GM12801 (cell line): ENCODE data around the gene DSTYK.

ENCODE experiments used
- TF ChIP-seq, protein P1 (sequence below): IDR thresholded peaks from one replicate; pipeline ENCODE4 v1.5.1; 2011; ENCODE audit warnings: control low read depth; ENCODE audit not compliant: insufficient read length; ENCODE audit errors: extremely low read depth

Gene DSTYK

DNA sequence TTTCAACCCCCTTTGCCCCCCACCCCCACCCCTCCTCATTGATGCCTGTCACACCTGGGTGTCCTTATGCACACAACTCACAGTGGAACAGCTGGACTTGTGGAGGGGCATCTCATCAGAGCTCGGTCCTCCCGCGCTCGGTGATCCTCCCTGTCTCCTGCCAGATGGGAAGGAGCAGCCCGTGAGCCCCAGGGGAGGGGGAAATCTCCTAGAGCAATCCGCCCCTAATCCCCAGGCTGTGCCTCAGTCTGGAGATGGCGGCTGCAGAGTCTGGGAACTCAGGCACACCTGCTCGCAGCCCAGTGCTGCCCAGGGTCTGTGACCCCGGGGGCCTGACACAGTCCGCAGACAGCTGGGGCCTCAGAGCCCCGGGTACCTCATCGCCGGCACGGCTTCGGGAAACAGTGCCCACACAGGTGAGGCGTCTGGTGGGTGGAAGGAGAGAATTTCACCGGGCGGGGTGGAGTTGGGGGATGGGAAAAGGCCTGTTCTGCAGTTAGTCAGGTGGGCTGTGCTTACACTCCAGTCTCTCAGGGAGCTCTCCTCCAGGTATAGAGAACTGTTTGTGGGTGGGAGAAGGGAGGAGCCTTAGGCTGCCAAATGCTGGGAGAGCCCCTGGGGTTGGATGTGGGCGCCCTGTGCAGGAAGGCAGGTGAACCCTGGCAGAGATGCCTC is 45.6 kb upstream of the DSTYK start:
- TF ChIP-seq, protein P1, sequence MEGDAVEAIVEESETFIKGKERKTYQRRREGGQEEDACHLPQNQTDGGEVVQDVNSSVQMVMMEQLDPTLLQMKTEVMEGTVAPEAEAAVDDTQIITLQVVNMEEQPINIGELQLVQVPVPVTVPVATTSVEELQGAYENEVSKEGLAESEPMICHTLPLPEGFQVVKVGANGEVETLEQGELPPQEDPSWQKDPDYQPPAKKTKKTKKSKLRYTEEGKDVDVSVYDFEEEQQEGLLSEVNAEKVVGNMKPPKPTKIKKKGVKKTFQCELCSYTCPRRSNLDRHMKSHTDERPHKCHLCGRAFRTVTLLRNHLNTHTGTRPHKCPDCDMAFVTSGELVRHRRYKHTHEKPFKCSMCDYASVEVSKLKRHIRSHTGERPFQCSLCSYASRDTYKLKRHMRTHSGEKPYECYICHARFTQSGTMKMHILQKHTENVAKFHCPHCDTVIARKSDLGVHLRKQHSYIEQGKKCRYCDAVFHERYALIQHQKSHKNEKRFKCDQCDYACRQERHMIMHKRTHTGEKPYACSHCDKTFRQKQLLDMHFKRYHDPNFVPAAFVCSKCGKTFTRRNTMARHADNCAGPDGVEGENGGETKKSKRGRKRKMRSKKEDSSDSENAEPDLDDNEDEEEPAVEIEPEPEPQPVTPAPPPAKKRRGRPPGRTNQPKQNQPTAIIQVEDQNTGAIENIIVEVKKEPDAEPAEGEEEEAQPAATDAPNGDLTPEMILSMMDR = no peak

DNA sequence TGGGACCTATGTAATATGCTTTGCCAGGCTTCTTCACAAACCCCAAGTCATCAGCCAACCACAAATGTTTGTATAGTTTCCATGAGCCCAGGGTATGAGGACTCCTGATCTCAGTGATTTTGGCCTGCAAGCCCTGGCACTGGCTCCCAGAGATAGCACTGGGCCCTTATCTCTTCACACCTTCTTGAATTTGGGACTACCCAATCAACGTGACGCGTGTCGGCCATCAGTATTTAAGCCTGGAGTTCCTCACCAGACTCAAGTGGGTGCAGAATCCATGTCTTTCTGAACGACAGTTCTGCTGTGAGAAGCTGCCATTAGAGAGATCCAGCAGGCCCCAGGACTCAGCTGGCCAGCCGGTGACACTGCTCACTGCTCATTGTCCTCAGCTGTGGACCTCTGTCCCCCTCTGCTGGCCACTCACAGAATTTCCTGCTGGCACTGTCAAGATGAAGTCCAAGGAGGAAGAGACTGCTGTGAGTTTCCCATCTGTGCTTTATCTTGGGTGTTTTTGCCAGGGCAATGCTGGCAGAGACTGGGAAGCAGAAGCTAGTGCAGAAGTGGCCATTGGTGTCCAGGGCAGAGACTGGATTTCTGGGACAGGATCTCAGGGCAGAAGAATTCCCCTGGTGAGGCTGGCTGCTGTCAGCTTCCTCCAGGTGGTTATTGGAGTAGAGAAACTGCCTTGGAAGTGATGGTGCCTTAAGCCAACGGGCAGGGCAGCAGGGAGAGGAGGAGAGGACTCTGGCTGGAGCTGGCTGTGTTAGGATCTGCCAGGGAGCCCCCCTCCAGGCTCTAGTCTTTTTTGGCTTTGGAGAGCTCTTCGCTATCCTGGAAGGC is 44.7 kb upstream of the DSTYK start:
- TF ChIP-seq, protein P1 = peak; percentile 67

DNA sequence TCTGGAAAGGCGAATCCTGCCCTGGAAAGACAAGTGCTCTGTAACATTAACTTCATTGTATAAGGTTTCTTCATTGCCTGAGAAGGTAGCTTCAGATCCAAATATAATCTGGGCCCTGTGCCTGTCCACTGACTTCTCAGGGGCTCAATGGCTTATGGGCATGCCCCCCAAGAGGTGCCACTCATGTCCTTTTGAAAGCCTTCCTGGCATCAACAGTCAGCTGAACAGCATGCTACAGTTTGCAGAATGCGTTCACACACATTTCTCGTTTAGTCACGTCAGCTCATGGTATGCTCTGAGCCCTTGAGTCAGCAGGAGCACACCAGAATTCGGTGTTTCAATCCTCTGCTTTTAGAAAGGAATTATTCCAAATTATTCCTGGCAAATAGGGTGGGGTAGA is 40.1 kb upstream of the DSTYK start:
- TF ChIP-seq, protein P1 = no peak

DNA sequence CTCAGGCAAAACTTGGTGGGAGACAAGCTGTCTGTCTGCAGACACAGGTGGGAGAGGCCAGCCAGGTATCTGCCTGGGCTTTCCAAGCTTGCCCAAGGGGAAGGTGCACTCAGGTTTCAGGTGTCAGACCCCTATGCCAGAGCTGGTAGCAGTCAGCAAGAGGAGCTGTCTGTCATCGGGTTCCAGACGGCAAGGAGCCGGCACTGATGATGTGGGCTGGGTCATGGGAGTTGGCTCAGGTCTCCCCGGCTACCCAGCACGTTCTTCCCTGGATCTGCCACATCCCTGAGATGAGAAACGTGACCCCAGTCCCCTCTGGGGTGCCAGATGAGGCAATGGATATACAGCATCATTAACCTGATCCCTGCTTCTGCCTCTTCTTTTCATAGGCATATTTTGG is 39.2 kb upstream of the DSTYK start:
- TF ChIP-seq, protein P1 = no peak

DNA sequence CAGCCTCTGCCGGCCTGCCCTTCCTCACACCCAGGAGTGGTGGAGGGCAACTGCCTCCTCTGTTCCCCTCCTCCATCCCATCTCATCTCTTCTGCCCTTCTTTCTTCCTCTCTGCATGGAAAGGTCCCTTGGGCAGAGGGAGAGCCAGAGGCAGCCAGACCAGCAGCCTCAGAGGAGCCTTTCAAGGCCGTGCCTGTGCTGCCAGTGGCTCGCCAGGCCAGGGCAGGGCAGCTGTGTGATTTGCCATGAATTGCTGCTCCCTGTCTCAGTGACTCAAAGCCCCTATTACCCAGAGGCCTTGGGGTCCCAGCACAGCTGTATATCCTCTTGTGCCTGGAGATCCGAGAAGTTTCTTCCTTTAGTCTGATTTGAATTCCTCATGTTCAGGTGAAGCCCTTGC is 38.1 kb upstream of the DSTYK start:
- TF ChIP-seq, protein P1 = no peak

DNA sequence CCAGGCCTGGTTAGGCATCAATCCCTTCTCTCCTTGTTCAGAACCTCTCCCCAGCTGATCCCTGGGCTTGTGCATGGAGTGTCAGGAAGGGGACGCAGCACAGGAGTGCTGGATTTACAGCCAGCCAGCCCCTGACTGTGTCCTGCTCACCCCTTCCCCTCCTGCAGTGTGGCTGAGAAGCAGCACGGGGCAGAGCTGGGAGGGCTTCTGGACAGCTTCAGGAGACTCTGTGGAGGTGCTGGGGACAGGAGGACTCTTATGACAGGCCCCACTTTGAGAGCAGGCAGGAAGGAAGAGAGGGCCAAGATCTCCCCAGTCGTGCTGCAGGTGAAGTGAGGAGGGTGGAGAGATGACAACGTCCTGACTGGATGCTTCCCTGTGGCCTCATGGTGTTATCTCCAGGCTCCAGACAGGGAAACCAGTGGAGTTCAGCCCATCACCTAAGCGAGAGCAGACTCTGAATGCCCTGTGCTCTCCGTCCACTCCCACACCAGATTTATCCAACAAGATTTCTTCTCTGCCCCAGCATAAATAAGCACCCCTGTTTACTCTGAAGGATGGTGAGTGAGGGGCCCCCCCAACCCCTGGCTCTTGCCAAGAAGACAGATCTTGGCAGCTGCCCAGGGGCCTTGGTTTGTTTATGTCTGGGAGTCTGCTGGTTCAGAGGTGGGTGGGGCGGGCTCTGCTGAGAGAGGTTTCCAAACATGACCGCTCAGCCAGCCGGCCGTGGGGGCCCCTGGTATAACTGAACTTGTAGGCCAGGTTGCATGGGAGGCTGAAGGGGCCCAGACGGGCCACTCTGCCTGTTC is 37.5 kb upstream of the DSTYK start:
- TF ChIP-seq, protein P1 = no peak

DNA sequence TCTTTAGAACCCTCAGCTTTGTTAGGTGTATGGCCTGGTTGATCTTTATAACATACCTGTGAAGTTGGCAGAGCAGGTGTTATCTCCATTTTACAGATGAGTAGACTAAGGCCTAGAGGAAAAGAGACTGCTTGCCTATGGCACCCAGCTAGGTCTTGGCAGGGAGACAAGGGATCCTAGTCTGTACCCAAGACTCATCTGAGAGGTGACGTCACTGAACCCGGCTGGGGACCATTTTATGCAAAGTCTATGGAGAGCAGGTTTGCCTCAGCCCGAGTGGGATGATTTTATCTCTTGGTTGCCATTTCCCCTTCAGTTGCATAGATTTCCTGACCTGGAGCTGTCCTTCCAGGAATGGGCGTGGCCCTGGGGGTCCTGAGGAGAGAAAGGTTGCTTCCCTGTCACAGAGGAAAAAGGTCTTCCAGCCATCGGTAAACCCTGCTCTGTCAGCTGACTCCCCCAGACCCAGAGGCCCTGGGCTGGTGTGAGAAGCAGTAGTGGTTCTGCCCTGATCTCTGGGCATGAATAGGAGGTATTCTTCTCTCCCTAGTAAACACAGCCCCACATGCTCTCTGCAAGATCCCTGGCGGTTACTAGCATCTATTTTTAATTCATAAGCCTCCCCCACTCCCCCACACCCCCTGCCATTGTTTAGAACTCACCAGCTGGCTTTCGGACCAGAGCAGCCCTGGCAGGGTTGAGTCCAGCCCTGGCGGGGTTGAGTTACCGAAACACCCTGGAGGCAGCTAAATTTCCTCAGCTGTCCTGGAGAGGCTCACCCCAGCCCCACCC is 35.8 kb upstream of the DSTYK start:
- TF ChIP-seq, protein P1 = no peak
